ENCODE data around the gene PCDHA1. TPM values are rescaled to one million over a fixed set of nuclear protein-coding genes. Genes with fewer than 3 reads are reported as not detected.

Gene PCDHA1
- total RNA-seq, 2 experiments from 2014 or later = not detected

DNA sequence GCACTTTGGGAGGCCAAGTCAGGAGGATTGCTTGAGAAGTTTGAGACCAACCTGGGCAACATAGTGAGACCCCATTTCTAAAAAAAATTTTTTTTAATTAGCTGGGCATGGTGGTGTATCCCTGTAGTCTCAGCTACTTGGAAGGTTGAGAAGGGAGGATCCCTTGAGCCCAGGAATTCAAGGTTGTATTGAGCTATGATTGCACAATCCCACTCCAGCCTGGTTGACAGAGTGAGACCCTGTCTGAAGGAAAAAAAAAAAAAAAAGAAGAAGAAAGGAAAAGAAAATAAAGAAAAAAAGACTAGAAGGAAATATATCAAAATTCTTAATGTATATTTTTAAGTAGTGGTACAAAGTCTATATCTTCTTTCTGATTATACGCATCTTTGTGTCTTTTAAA, 236.4 kb downstream of the PCDHA1 start:
- H3K9me3 Mint-ChIP-seq (ENCODE audit: low read depth) = no peaks in the 10 kb centered on the region
- CTCF ChIA-PET = no interaction called here
- no peak overlapping the region for H3K27ac Mint-ChIP-seq
- no peak overlapping the region for H3K4me3 Mint-ChIP-seq
- DNase-seq (no peak), ATAC-seq (no peak)
- no peaks in the 10 kb centered on the region for H3K27me3 Mint-ChIP-seq
- no peaks in the 10 kb centered on the region for H3K4me1 Mint-ChIP-seq
- H3K36me3 Mint-ChIP-seq = no peaks in the 10 kb centered on the region

DNA sequence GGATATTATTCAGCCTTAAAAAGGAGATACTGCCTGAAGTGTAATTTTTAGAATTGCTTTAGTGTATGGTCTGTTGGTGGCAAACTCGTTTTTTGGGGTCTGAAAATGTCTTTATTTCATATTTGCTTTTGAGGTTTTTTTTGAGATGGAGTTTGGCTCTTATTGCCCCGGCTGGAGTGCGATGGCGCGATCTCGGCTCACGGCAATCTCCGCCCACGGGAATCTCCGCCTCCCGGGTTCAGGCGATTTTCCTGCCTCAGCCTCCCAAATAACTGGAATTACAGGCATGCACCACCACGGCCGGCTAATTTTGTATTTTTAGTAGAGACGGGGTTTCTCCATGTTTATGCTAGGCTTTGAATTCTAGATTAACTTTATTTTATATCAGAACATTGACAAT, 245.1 kb downstream of the PCDHA1 start:
- no peak overlapping the region for H3K4me3 Mint-ChIP-seq
- H3K27ac Mint-ChIP-seq = no peak overlapping the region
- ATAC-seq (no peak), DNase-seq (no peak)
- H3K27me3 Mint-ChIP-seq = no peaks in the 10 kb centered on the region
- no peaks in the 10 kb centered on the region for H3K36me3 Mint-ChIP-seq
- CTCF ChIA-PET = no interaction called here
- H3K4me1 Mint-ChIP-seq = no peaks in the 10 kb centered on the region
- H3K9me3 Mint-ChIP-seq (ENCODE audit: low read depth) = no peaks in the 10 kb centered on the region

DNA sequence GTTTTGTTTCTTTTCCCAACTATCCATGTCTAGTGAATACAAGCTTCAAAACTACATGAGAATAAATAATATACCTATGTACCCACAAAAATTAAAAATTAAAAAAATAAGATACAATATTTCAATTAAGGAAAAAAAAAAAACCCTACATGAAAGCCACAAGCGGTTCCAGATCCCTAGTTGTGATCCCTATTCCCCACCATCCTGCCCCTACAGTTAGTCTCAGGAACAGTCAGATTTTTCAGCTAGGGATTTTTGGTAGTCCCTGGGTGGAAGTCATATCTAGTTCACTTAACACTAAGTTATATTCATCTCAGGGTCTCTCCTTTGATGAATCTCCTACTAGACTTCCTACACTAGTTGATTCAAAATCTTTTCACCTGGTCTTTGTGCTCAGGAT, 246.7 kb downstream of the PCDHA1 start:
- CTCF ChIA-PET = no interaction called here
- no peaks in the 10 kb centered on the region for H3K27me3 Mint-ChIP-seq
- DNase-seq (no peak), ATAC-seq (no peak)
- H3K36me3 Mint-ChIP-seq = no peaks in the 10 kb centered on the region
- H3K4me3 Mint-ChIP-seq = no peak overlapping the region
- no peak overlapping the region for H3K27ac Mint-ChIP-seq
- H3K4me1 Mint-ChIP-seq = no peaks in the 10 kb centered on the region
- H3K9me3 Mint-ChIP-seq (ENCODE audit: low read depth) = no peaks in the 10 kb centered on the region

DNA sequence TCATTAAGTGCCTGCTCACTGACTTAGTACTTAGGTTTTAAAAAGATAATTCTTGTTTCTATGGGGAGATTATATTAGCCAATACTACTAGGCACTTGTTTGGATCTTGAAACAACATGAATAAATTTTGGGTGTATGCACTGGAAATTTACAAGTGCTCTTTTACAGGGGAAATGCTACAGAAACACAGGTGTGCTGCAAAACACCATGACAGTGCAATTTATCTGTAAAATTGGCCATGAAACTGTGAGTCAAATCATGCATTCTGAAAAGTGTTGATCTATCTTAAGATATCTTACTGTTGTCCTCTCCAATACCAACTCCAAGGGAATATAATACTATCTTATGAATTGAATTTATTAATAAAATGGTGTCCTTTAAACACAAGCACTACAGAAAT, 253.1 kb downstream of the PCDHA1 start:
- Mint-ChIP-seq H3K27me3 (no peaks in the 10 kb centered on the region), H3K27ac (no peak overlapping the region), H3K9me3 (ENCODE audit: low read depth) (peaks cover 2% of the 10 kb centered on the region), H3K4me3 (no peak overlapping the region), H3K36me3 (no peaks in the 10 kb centered on the region), H3K4me1 (no peaks in the 10 kb centered on the region)
- ATAC-seq = no peak
- CTCF ChIA-PET = no interaction called here
- no peak for DNase-seq

DNA sequence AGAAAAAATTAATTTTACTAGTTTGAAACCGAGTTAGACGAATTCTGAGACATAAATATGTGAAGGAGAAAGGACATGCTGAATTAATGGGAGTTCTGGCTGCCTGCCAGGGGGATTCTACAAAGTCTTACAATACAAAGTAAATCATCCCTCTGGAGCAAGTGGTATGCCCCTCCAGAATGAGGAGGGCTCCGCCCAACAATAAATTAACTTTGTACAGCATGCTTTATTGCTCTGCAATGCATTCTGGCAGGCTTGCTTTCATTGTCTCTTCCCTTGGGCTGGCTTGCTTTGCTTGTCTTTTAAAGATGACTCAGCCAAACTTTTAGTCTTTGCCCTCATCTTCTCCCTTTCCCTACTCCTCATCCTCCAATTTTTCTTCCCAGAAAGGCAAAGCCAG, 253.6 kb downstream of the PCDHA1 start:
- no peak for ATAC-seq
- DNase-seq = no peak
- H3K36me3 Mint-ChIP-seq = no peaks in the 10 kb centered on the region
- H3K9me3 Mint-ChIP-seq (ENCODE audit: low read depth) = peaks cover 2% of the 10 kb centered on the region
- no peaks in the 10 kb centered on the region for H3K27me3 Mint-ChIP-seq
- H3K4me3 Mint-ChIP-seq = no peak overlapping the region
- no peak overlapping the region for H3K27ac Mint-ChIP-seq
- H3K4me1 Mint-ChIP-seq = no peaks in the 10 kb centered on the region
- CTCF ChIA-PET = no interaction called here

DNA sequence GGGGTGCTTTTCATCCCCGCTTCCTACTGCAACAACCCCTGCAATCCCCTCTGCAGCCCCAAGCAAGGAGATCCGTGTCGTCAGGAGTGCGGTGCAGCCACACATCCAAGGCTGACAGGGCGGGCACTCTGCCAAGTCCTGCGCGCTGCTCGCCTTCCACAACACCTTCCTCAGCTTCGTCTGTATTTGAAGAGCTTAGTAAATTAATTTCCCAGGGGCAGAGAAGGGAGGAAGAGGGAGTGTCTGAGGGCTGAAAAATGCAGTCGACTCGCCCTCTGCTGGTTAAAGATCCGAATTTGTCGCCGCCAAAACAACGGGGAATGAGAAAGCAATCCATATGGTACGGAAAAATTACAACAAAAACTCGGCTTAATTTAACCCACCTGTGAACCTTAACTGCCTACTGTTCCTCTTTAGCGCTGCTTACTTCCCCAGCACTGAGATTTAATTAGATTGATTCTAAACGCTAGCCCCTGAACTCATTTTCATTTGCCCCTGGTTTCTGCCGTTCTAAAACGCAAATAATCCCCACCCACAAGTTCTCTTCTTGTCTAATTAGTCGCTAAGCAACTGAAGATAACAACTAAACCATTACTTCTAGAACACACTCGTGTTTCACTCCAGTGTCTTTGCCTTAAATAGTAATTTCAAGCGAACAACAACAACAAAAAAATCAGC, 254.3 kb downstream of the PCDHA1 start:
- DNase-seq (no peak), ATAC-seq (no peak)
- Mint-ChIP-seq H3K27me3 (no peaks in the 10 kb centered on the region), H3K36me3 (no peaks in the 10 kb centered on the region), H3K4me3 (no peak overlapping the region), H3K9me3 (ENCODE audit: low read depth) (peaks cover 2% of the 10 kb centered on the region), H3K4me1 (no peaks in the 10 kb centered on the region), H3K27ac (no peak overlapping the region)
- CTCF ChIA-PET = interaction anchor here (1.2 kb wide), 1 partner anchor 210 kb away, joined by 3 read pairs; no protein-coding TSS in a partner anchor

DNA sequence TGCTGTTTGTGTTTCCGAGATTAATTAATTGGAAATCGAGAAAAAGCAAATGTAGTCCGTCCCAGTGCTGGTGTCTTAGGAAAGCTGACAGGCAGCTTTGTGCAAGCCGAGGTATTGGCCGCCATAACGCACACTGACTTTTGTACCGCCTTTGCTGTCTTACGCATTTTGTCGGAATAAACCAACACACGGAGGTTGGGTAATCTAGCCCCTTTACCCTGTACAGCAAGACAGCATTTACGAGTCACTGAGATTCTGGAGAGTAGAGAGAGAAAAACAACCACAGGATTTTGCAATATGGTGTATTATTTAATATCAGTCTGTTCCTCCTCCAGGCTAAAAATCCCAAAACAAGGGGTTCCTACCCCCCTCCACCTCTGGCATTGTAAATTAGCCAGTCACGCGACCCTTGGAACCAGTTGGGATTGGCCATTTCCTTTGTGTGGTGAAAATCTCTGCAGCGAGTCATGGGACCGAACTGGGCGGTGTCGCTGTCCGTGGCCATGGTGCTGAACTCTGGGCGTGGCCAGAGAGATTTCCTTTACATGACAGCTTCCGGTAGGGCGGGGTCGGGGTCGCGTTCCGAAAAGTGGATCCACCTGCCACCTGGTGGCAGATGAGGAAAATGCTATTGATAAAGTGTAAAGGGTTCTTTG, 255.0 kb downstream of the PCDHA1 start:
- DNase-seq (peak; percentile 81), ATAC-seq (peak; percentile 66)
- Mint-ChIP-seq H3K36me3 (no peaks in the 10 kb centered on the region), H3K27me3 (no peaks in the 10 kb centered on the region), H3K27ac (no peak overlapping the region), H3K9me3 (ENCODE audit: low read depth) (peaks cover 2% of the 10 kb centered on the region), H3K4me1 (no peaks in the 10 kb centered on the region), H3K4me3 (no peak overlapping the region)
- CTCF ChIA-PET = interaction anchor here (1.2 kb wide), 1 partner anchor 210 kb away, joined by 3 read pairs; no protein-coding TSS in a partner anchor

DNA sequence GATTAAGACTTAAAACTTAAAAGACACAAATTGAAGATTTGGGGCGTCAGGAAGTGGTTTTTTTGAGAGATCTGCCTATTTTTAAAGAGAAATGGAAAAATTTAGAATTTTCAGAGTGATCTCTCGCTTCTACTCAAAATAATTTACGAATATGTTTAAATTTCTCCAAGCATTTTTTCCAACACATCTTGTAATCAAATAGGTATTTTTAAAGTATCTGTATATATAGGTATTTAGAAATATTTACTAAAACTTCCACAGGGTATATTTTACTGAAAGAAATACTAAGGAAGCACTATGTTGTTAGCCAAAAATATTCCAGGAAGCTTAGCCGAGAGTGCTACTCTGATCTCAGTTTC, 255.5 kb downstream of the PCDHA1 start:
- no peaks in the 10 kb centered on the region for H3K4me1 Mint-ChIP-seq
- DNase-seq (no peak), ATAC-seq (no peak)
- no peak overlapping the region for H3K4me3 Mint-ChIP-seq
- no peak overlapping the region for H3K27ac Mint-ChIP-seq
- CTCF ChIA-PET = no interaction called here
- no peaks in the 10 kb centered on the region for H3K27me3 Mint-ChIP-seq
- H3K9me3 Mint-ChIP-seq (ENCODE audit: low read depth) = peaks cover 2% of the 10 kb centered on the region
- no peaks in the 10 kb centered on the region for H3K36me3 Mint-ChIP-seq

DNA sequence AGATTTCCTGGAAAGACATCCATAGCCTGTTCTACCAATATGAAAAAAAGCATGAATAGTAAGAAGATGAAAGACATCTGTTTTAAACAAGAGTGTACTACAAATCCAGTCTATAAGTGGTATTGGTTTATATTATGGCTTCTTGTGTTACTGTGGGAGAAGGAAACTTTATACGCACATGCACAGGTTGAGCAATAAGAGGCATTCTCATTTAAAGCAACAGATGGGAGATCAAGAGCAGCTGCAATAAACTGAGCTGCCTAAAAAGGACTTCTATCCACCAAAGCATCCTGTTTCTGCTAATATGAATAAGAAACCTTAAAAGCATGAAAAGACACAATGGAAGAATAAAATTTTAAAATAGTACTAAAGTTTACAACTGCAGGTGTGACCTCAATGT, 256.6 kb downstream of the PCDHA1 start:
- Mint-ChIP-seq H3K27ac (no peak overlapping the region), H3K36me3 (no peaks in the 10 kb centered on the region), H3K4me1 (no peaks in the 10 kb centered on the region), H3K27me3 (no peaks in the 10 kb centered on the region), H3K9me3 (ENCODE audit: low read depth) (peaks cover 2% of the 10 kb centered on the region), H3K4me3 (no peak overlapping the region)
- no peak for DNase-seq
- CTCF ChIA-PET = no interaction called here
- no peak for ATAC-seq

DNA sequence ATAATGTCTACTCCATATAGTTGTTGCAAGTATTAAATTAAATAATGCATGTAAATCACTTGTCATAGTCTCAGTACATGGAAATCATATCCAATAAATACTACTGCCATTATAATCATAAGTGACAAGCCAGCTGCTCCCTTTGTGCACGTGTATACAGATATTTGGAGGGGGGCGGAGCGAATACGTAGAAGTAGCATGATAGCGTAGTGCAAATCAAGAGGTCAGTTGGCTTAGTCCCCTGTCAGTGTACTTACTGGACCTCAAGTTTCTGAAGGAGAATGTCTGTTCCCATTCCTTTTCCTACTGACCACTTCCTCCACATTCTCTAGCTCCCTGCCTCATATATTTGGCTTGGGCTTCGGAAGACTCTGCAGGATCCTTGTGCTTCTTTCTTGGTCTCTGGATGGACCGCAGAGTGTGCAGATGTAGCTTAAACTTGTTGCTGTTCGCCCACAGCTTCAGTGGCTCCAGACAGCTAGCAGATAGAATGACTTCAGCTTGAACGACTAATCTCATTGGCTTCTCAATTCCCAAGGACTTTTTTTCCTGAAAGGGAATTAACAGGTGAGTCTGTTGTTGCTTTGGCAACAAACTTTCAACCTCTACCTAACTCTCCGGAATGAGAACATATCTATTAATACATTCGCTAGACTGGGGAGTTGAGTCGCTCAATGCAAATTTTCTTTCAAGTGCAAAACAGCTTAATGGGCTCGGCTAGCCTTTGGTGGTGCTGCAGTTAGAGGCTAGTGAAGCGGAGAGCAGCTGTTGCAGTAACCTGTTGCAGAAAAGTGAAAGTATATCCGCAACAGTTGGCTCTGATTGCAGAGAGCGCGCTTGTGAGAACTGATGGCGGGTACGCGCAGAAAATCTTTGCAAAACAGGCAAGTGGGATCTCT, 264.9 kb downstream of the PCDHA1 start, which contains the start of gene PCDHB1:
Gene PCDHB1, plus strand, starts transcription at position 753 of the 899 bp plus-strand sequence. Its CDS starts 97 bp downstream, at position 850.
- no peaks in the 10 kb centered on the region for H3K4me1 Mint-ChIP-seq
- peaks cover 8% of the 10 kb centered on the region for H3K27me3 Mint-ChIP-seq
- no peak within 1 kb of the TSS for H3K27ac Mint-ChIP-seq
- CTCF ChIA-PET = no interaction called here
- no peaks in the 10 kb centered on the region for H3K36me3 Mint-ChIP-seq
- ATAC-seq (no peak), DNase-seq (no peak)
- peaks cover 4% of the 10 kb centered on the region for H3K9me3 Mint-ChIP-seq (ENCODE audit: low read depth)
- H3K4me3 Mint-ChIP-seq = no peak within 1 kb of the TSS

DNA sequence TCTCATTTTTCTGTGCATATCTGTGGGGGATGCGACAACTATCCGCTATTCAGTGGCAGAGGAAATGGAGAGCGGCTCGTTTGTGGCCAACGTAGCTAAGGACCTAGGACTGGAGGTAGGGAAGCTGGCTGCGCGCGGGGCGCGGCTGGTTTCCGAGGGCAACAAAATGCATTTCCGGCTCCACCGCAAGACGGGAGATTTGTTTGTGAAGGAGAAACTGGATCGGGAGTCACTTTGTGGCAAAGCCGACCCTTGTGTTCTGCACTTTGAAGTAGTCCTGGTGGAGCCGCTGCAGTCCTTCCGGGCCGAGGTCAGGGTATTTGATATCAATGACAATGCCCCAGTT, 265.6 kb downstream of the PCDHA1 start:
- Mint-ChIP-seq H3K4me3 (no peak overlapping the region), H3K9me3 (ENCODE audit: low read depth) (peaks cover 4% of the 10 kb centered on the region), H3K27ac (no peak overlapping the region), H3K36me3 (no peaks in the 10 kb centered on the region), H3K27me3 (peaks cover 8% of the 10 kb centered on the region), H3K4me1 (no peaks in the 10 kb centered on the region)
- DNase-seq (no peak), ATAC-seq (no peak)
- CTCF ChIA-PET = no interaction called here
